ENCODE measurements around the gene ROMO1. TPM values are rescaled to one million over a fixed set of nuclear protein-coding genes. Genes with fewer than 3 reads are reported as not detected.
"Not testable (repeated sequence)": the region's sequence is repeated elsewhere in the genome, so short reads cannot be mapped to it uniquely, and the experiment has no call there.

ROMO1 gene
- total RNA-seq, 1 experiment from 2014 or later, result 173 TPM

DNA sequence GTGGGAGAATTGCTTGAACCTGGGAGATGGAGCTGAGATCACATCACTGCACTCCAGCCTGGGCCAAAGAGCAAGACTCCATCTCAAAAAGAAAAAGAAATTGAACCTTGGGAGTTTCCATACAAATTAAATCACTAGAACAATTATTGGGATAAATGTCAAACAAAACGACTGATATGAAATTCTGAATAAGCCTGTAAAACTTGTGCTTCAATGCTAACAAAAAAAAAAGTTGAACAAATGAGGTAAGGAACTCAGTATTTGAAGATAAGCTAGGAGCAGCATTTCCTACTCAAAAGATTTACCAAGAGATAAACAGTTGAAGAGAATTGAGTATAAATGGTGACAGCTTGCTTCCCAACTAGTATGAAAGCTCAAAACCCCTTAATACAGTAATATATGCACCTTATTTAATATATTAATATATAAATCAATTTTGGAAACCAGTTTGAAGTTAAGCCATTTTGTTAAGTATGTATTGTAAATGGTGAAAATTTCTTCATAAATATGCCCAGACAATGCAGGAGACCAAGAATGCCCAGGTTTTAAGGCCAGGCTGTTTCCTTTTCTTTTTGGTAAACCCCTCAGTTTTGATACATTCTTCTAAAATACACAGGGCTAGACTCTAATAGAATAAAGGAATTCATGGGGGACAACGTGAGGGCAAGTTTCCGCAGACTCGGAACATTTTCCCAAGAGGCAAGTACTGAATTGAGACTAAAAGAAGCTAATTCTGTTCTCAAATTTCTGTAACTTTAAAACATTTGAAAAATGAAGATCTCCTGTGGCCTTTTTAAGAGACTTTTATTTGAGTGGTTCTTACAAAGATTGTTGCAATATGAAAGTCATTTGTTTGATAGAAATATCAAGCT lies 3.9 kb downstream of the ROMO1 start:
- no peak for TF ChIP-seq CTCF (IDR thresholded peaks at IDR 0.05; ENCODE audit: unreplicated experiment)
- BruUV-seq (replicated peaks), result no TSS peak
- POLR2A ChIA-PET, result interaction anchor here (0.6 to 14.8 kb wide), 16 partner anchors 8 to 435 kb away, joined by 3 to 266 read pairs (median 8); partner anchors contain the start of genes CPNE1, RBM12, RBM39 and SCAND1
- no peak for DNase-seq (ENCODE audit: unreplicated experiment)
- H3K4me1 Mint-ChIP-seq (ENCODE audit: insufficient read depth, unreplicated experiment), result peaks cover 10% of the 10 kb centered on the region
- H3K4me3 Mint-ChIP-seq (ENCODE audit: unreplicated experiment), result no peak overlapping the region
- peaks cover 99% of the 10 kb centered on the region for H3K36me3 Mint-ChIP-seq (ENCODE audit: insufficient read depth, unreplicated experiment)
- CTCF ChIA-PET, result interaction anchor here (0.6 to 1.5 kb wide), 2 partner anchors 251 to 1106 kb away, joined by 3 to 12 read pairs; partner anchors contain the start of gene SCAND1
- H3K9me3 Mint-ChIP-seq (ENCODE audit: unreplicated experiment), result no peaks in the 10 kb centered on the region
- intact Hi-C loops (cut with micrococcal nuclease), result loop anchor here (5.0 kb wide), 1 partner anchor 179 kb away; no protein-coding TSS in a partner anchor
- peak overlapping the region; percentile 51 for H3K27ac Mint-ChIP-seq (ENCODE audit: low read depth, unreplicated experiment)
- no peaks in the 10 kb centered on the region for H3K27me3 Mint-ChIP-seq (ENCODE audit: insufficient read depth, unreplicated experiment)

DNA sequence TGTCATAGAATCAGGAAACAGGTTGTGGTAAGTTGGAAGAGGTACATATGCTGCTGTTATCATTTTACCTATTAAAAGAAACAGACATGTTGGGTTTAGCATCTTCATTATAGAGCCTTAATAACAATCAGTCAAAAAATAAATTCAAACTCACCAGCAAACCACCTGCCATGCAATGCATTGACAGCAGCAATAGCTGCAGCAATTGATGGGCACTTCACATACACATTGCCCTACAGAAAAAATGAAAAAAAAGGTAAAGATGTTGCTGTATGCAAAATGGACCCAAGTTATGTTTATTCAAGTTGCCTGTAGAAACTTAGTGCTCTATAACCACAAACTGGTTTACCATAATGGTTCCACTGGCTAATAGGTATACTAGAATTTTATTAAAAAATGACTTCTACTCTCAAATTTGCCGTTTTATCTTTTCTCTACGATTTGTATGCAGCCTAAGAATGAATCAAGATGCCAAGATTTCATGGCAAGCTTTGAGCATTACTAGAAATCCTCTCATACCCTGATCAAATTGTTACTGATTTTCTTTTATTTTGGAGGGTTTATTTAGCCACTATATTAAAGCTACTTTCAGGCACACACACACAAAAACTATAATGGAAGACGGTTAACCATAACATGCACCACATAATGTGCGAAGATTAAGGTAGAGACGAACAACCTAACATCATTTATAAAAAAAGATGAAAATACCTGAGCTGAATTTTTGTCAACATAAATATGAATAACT lies 5.5 kb downstream of the ROMO1 start:
- BruUV-seq (replicated peaks), result no TSS peak
- no peak overlapping the region for H3K4me3 Mint-ChIP-seq (ENCODE audit: unreplicated experiment)
- peaks cover 5% of the 10 kb centered on the region for H3K4me1 Mint-ChIP-seq (ENCODE audit: insufficient read depth, unreplicated experiment)
- no peak for DNase-seq (ENCODE audit: unreplicated experiment)
- intact Hi-C loops (cut with micrococcal nuclease), result loop anchor here (5.0 kb wide), 1 partner anchor 178 kb away; no protein-coding TSS in a partner anchor
- H3K9me3 Mint-ChIP-seq (ENCODE audit: unreplicated experiment), result no peaks in the 10 kb centered on the region
- CTCF ChIA-PET, result interaction anchor here (0.6 to 1.5 kb wide), 4 partner anchors 9 to 24 kb away, joined by 3 to 4 read pairs (median 4); no protein-coding TSS in a partner anchor
- TF ChIP-seq CTCF (IDR thresholded peaks at IDR 0.05; ENCODE audit: unreplicated experiment), result no peak
- POLR2A ChIA-PET, result interaction anchor here (0.6 to 14.8 kb wide), 11 partner anchors 6 to 1572 kb away, joined by 3 to 266 read pairs (median 4); partner anchors contain the start of gene RBM39
- H3K27ac Mint-ChIP-seq (ENCODE audit: low read depth, unreplicated experiment), result no peak overlapping the region
- H3K36me3 Mint-ChIP-seq (ENCODE audit: insufficient read depth, unreplicated experiment), result peaks cover 100% of the 10 kb centered on the region
- H3K27me3 Mint-ChIP-seq (ENCODE audit: insufficient read depth, unreplicated experiment), result no peaks in the 10 kb centered on the region

DNA sequence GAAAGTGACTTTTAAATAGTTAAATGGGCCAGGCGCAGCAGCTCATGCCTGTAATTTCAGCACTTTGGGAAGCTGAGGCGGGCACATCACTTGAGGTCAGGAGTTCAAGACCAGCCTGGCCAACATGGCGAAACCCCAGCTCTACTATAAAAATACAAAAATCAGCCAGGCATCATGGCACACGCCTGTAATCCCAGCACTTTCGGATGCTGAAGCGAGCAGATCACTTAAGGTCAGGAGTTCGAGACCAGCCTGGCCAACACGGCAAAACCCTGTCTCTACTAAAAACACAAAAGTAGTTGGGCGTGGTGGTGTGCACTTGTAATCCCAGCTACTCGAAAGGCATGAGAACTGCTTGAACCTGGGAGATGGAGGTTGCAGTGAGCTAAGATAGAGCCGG lies 6.7 kb downstream of the ROMO1 start:
- H3K27me3 Mint-ChIP-seq (ENCODE audit: insufficient read depth, unreplicated experiment); DNase-seq (ENCODE audit: unreplicated experiment); H3K4me1 Mint-ChIP-seq (ENCODE audit: insufficient read depth, unreplicated experiment); BruUV-seq (replicated peaks); H3K4me3 Mint-ChIP-seq (ENCODE audit: unreplicated experiment); H3K9me3 Mint-ChIP-seq (ENCODE audit: unreplicated experiment); H3K27ac Mint-ChIP-seq (ENCODE audit: low read depth, unreplicated experiment); intact Hi-C loops (cut with micrococcal nuclease): not testable (repeated sequence)
- POLR2A ChIA-PET, result interaction anchor here (0.6 to 14.8 kb wide), 10 partner anchors 12 to 249 kb away, joined by 3 to 266 read pairs (median 6); partner anchors contain the start of genes RBM39 and SCAND1
- peaks cover 99% of the 10 kb centered on the region for H3K36me3 Mint-ChIP-seq (ENCODE audit: insufficient read depth, unreplicated experiment)
- CTCF ChIA-PET, result interaction anchor here (1.2 kb wide), 1 partner anchor 9 kb away, joined by 4 read pairs; no protein-coding TSS in a partner anchor

DNA sequence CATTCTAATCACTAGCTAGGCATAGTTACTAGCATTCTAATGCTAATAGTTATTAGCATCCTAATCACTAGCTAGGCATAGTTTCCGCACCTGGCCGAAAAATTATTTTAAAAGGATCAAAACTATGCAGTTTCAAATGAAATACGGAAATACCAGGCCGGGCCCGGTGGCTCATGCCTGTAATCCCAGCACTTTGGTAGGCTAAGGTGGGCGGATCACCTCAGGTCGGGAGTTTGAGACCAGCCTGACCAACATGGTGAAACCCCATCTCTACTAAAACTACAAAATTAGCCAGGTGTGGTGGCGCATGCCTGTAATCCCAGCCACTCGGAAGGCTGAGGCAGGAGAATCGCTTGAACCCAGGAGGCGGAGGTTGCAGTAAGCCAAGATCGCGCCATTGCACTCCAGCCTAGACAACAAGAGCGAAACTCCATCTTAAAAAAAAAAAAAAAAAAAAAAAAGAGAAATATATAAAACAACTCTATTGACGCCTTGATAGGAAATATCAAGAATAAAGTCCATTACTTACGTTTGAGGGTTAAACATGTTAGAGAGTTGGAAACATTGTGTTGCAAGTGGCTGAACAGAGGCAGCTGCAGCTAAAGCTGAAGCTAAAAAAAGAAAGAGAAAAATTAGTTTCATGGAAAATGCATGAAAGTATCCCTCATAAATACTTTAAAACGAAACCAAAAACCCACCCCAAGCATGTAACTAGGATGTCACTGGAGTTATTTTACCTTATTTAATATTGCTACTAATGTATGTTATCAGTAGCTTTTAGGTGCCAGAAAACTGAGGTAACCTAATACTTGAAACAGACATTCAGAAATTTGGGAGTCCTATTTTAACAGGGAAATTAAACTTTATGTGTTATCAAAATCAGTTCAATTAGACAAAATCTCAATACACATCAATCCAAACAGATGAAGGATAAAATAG lies 7.7 kb downstream of the ROMO1 start:
- H3K4me3 Mint-ChIP-seq (ENCODE audit: unreplicated experiment); H3K9me3 Mint-ChIP-seq (ENCODE audit: unreplicated experiment); intact Hi-C loops (cut with micrococcal nuclease); H3K27me3 Mint-ChIP-seq (ENCODE audit: insufficient read depth, unreplicated experiment); H3K27ac Mint-ChIP-seq (ENCODE audit: low read depth, unreplicated experiment); DNase-seq (ENCODE audit: unreplicated experiment); BruUV-seq (replicated peaks): not testable (repeated sequence)
- peaks cover 18% of the 10 kb centered on the region for H3K4me1 Mint-ChIP-seq (ENCODE audit: insufficient read depth, unreplicated experiment)
- peaks cover 99% of the 10 kb centered on the region for H3K36me3 Mint-ChIP-seq (ENCODE audit: insufficient read depth, unreplicated experiment)
- ChIA-PET POLR2A (interaction anchor here (0.7 to 14.8 kb wide), 10 partner anchors 5 to 248 kb away, joined by 3 to 266 read pairs (median 8); partner anchors contain the start of genes NFS1, RBM39, ROMO1 and SCAND1), CTCF (interaction anchor here (0.6 kb wide), 1 partner anchor 190 kb away, joined by 3 read pairs; no protein-coding TSS in a partner anchor)
